Activated CD8-positive, alpha-beta T cell treated with anti-CD3 and anti-CD28 coated beads, Interleukin-2, amount 10 ng/mL, durations not matched to agents 7 days and 5 days (primary cell): ENCODE measurements around the gene DENND6A. TPM values are rescaled to one million over a fixed set of nuclear protein-coding genes. Genes with fewer than 3 reads are reported as not detected.
A peak's percentile ranks its signal among the peaks of the same experiment; 100 is the strongest.

Experiments used
- ATAC-seq: fragments of 150-1000 bp; cut with Tn5 transposase; one replicate; pipeline ENCODE4 v1.10.0; 2021; ENCODE audit warnings: moderate library complexity
- CTCF ChIA-PET: fragments of 350-600 bp; sonication (Branson Sonifier 250); formaldehyde crosslinking; loops from one replicate; lab custom pipeline; 2021; ENCODE audit warnings: antibody characterized with exemption; lab: Charles Lee
- POLR2A ChIA-PET: fragments of 350-600 bp; sonication (Branson Sonifier 250); formaldehyde crosslinking; loops from one replicate; lab custom pipeline; 2021; ENCODE audit warnings: antibody characterized with exemption; lab: Charles Lee
- DNase-seq: peaks from one replicate; pipeline ENCODE4 v3.0.0-alpha.2; 2020
- H3K27ac Mint-ChIP-seq: one replicate; pipeline ENCODE4 v1.8.0; 2021; ENCODE audit warnings: mild to moderate bottlenecking, mixed read lengths
- H3K27me3 Mint-ChIP-seq: one replicate; pipeline ENCODE4 v1.8.0; 2021; ENCODE audit warnings: low read depth, mixed read lengths
- H3K36me3 Mint-ChIP-seq: one replicate; pipeline ENCODE4 v1.8.0; 2021; ENCODE audit warnings: low read depth, mixed read lengths
- H3K4me1 Mint-ChIP-seq: one replicate; pipeline ENCODE4 v1.8.0; 2021; ENCODE audit warnings: low read depth, mixed read lengths
- H3K4me3 Mint-ChIP-seq: one replicate; pipeline ENCODE4 v1.8.0; 2021; ENCODE audit warnings: mild to moderate bottlenecking, mixed read lengths
- H3K9me3 Mint-ChIP-seq: one replicate; pipeline ENCODE4 v1.8.0; 2022; ENCODE audit warnings: mixed read lengths; ENCODE audit not compliant: insufficient read depth
- total RNA-seq, 2 experiments: library from RNA; stranded (reverse); gene quantifications; one replicate each; pipeline ENCODE4 v1.2.3, GENCODE V29; 2021

The DENND6A gene
- total RNA-seq, result 10 to 100 TPM; 22.8 to 23.9 TPM

- peak within 1 kb of the TSS; percentile 84 for H3K4me3 Mint-ChIP-seq
- no peaks in the 10 kb centered on the region for H3K9me3 Mint-ChIP-seq
- peak within 1 kb of the TSS; percentile 86 for H3K27ac Mint-ChIP-seq
- peaks cover 2% of the 10 kb centered on the region for H3K27me3 Mint-ChIP-seq
- ATAC-seq (peak; percentile 90), DNase-seq (peak; percentile 97)
- peaks cover 39% of the 10 kb centered on the region for H3K4me1 Mint-ChIP-seq
- ChIA-PET POLR2A (interaction anchor here (0.6 to 2.5 kb wide), 15 partner anchors 11 to 907 kb away, joined by 3 to 13 read pairs (median 4); partner anchors contain the start of genes ARF4, PDE12 and SLMAP), CTCF (interaction anchor here (1.0 kb wide), 1 partner anchor 295 kb away, joined by 4 read pairs; no protein-coding TSS in a partner anchor)
- H3K36me3 Mint-ChIP-seq, result peaks cover 17% of the 10 kb centered on the region
Observed at GRCh38 chr3:57692396-57693147, at the start of gene DENND6A. Gene DENND6A (minus strand): TSS chr3:57693077. CDS start chr3:57693018, 59 bp downstream.

GRCh38 chr3:57740027-57740426 lies 47.1 kb upstream of the DENND6A start:
- DNase-seq (no peak), ATAC-seq (no peak)
- Mint-ChIP-seq H3K4me3 (no peak overlapping the region), H3K27ac (no peak overlapping the region), H3K36me3 (no peaks in the 10 kb centered on the region), H3K4me1 (no peaks in the 10 kb centered on the region), H3K27me3 (no peaks in the 10 kb centered on the region), H3K9me3 (no peaks in the 10 kb centered on the region)
- ChIA-PET CTCF (no interaction called here), POLR2A (no interaction called here)

GRCh38 chr3:57738391-57738790 lies 45.5 kb upstream of the DENND6A start:
- DNase-seq (no peak), ATAC-seq (no peak)
- ChIA-PET POLR2A (no interaction called here), CTCF (no interaction called here)
- Mint-ChIP-seq H3K4me3 (no peak overlapping the region), H3K9me3 (no peaks in the 10 kb centered on the region), H3K27me3 (no peaks in the 10 kb centered on the region), H3K27ac (no peak overlapping the region), H3K4me1 (no peaks in the 10 kb centered on the region), H3K36me3 (no peaks in the 10 kb centered on the region)

GRCh38 chr3:57737840-57738239 lies 45.0 kb upstream of the DENND6A start:
- no peak overlapping the region for H3K27ac Mint-ChIP-seq
- POLR2A ChIA-PET, result no interaction called here
- H3K4me1 Mint-ChIP-seq, result no peaks in the 10 kb centered on the region
- no peaks in the 10 kb centered on the region for H3K36me3 Mint-ChIP-seq
- no peak overlapping the region for H3K4me3 Mint-ChIP-seq
- no peaks in the 10 kb centered on the region for H3K27me3 Mint-ChIP-seq
- H3K9me3 Mint-ChIP-seq, result no peaks in the 10 kb centered on the region
- no peak for ATAC-seq
- CTCF ChIA-PET, result no interaction called here
- DNase-seq, result no peak

- Mint-ChIP-seq H3K36me3 (no peaks in the 10 kb centered on the region), H3K27ac (no peak overlapping the region), H3K4me1 (no peaks in the 10 kb centered on the region), H3K4me3 (no peak overlapping the region), H3K27me3 (peaks cover 2% of the 10 kb centered on the region), H3K9me3 (no peaks in the 10 kb centered on the region)
- ATAC-seq, result no peak
- POLR2A ChIA-PET, result no interaction called here
- DNase-seq, result no peak
- CTCF ChIA-PET, result no interaction called here
Observed at GRCh38 chr3:57735405-57735804, 42.5 kb upstream of the DENND6A start.

GRCh38 chr3:57733790-57734189 lies 40.9 kb upstream of the DENND6A start:
- no peaks in the 10 kb centered on the region for H3K9me3 Mint-ChIP-seq
- no peaks in the 10 kb centered on the region for H3K4me1 Mint-ChIP-seq
- CTCF ChIA-PET, result no interaction called here
- no peaks in the 10 kb centered on the region for H3K36me3 Mint-ChIP-seq
- no peak for DNase-seq
- H3K4me3 Mint-ChIP-seq, result no peak overlapping the region
- ATAC-seq, result no peak
- no peak overlapping the region for H3K27ac Mint-ChIP-seq
- POLR2A ChIA-PET, result no interaction called here
- H3K27me3 Mint-ChIP-seq, result peaks cover 2% of the 10 kb centered on the region

GRCh38 chr3:57731311-57731710 lies 38.4 kb upstream of the DENND6A start:
- CTCF ChIA-PET, result no interaction called here
- Mint-ChIP-seq H3K9me3 (no peaks in the 10 kb centered on the region), H3K27me3 (peaks cover 2% of the 10 kb centered on the region), H3K4me1 (no peaks in the 10 kb centered on the region), H3K27ac (no peak overlapping the region), H3K36me3 (no peaks in the 10 kb centered on the region), H3K4me3 (no peak overlapping the region)
- DNase-seq (no peak), ATAC-seq (no peak)
- POLR2A ChIA-PET, result no interaction called here

GRCh38 chr3:57730682-57731081 lies 37.8 kb upstream of the DENND6A start:
- ChIA-PET CTCF (no interaction called here), POLR2A (no interaction called here)
- H3K4me3 Mint-ChIP-seq, result no peak overlapping the region
- no peaks in the 10 kb centered on the region for H3K4me1 Mint-ChIP-seq
- no peak for DNase-seq
- H3K9me3 Mint-ChIP-seq, result no peaks in the 10 kb centered on the region
- no peak for ATAC-seq
- peaks cover 2% of the 10 kb centered on the region for H3K27me3 Mint-ChIP-seq
- no peaks in the 10 kb centered on the region for H3K36me3 Mint-ChIP-seq
- H3K27ac Mint-ChIP-seq, result no peak overlapping the region

GRCh38 chr3:57729334-57730045 lies 36.6 kb upstream of the DENND6A start:
- no peak for DNase-seq
- CTCF ChIA-PET, result no interaction called here
- no peaks in the 10 kb centered on the region for H3K9me3 Mint-ChIP-seq
- no peaks in the 10 kb centered on the region for H3K36me3 Mint-ChIP-seq
- no peaks in the 10 kb centered on the region for H3K4me1 Mint-ChIP-seq
- H3K27me3 Mint-ChIP-seq, result peaks cover 2% of the 10 kb centered on the region
- H3K27ac Mint-ChIP-seq, result no peak overlapping the region
- POLR2A ChIA-PET, result no interaction called here
- H3K4me3 Mint-ChIP-seq, result no peak overlapping the region
- ATAC-seq, result no peak

GRCh38 chr3:57727106-57727505 lies 34.2 kb upstream of the DENND6A start:
- Mint-ChIP-seq H3K27me3 (peaks cover 2% of the 10 kb centered on the region), H3K36me3 (no peaks in the 10 kb centered on the region), H3K27ac (no peak overlapping the region), H3K9me3 (no peaks in the 10 kb centered on the region), H3K4me1 (no peaks in the 10 kb centered on the region), H3K4me3 (no peak overlapping the region)
- ChIA-PET CTCF (no interaction called here), POLR2A (no interaction called here)
- ATAC-seq, result no peak
- no peak for DNase-seq

- Mint-ChIP-seq H3K4me3 (no peak overlapping the region), H3K36me3 (no peaks in the 10 kb centered on the region), H3K4me1 (no peaks in the 10 kb centered on the region), H3K27ac (no peak overlapping the region), H3K9me3 (no peaks in the 10 kb centered on the region), H3K27me3 (peaks cover 2% of the 10 kb centered on the region)
- no peak for ATAC-seq
- no peak for DNase-seq
- POLR2A ChIA-PET, result no interaction called here
- CTCF ChIA-PET, result no interaction called here
Observed at GRCh38 chr3:57726397-57726796, 33.5 kb upstream of the DENND6A start.

GRCh38 chr3:57718118-57718517 lies 25.2 kb upstream of the DENND6A start:
- Mint-ChIP-seq H3K4me3 (no peak overlapping the region), H3K9me3 (no peaks in the 10 kb centered on the region), H3K36me3 (no peaks in the 10 kb centered on the region), H3K4me1 (no peaks in the 10 kb centered on the region), H3K27me3 (no peaks in the 10 kb centered on the region), H3K27ac (no peak overlapping the region)
- ChIA-PET POLR2A (no interaction called here), CTCF (no interaction called here)
- ATAC-seq, result no peak
- DNase-seq, result no peak
